HepG2 (cell line): ENCODE results near the gene LSM2. TPM values are rescaled to one million over a fixed set of nuclear protein-coding genes. Genes with fewer than 3 reads are reported as not detected.

Experiments
- ARNTL ChIP-seq: sonication (generic); formaldehyde crosslinking; IDR thresholded peaks from 2 replicates; pipeline ENCODE4 v1.4.0; 2020; ENCODE audit warnings: mild to moderate bottlenecking, missing genetic modification reagents
- CBFB ChIP-seq: sonication (generic); formaldehyde crosslinking; IDR thresholded peaks from 2 replicates; pipeline ENCODE4 v1.4.0; 2020; ENCODE audit warnings: missing genetic modification reagents
- DR1 ChIP-seq: sonication (generic); formaldehyde crosslinking; IDR thresholded peaks from 2 replicates; pipeline ENCODE4 v1.8.0; 2021; ENCODE audit warnings: mild to moderate bottlenecking, missing genetic modification reagents, inconsistent platforms
- ERF ChIP-seq: IDR thresholded peaks from 2 replicates; pipeline ENCODE4 v1.6.1; 2018; ENCODE audit warnings: missing biosample characterization, missing genetic modification reagents
- FIP1L1 ChIP-seq: fragments of 200-400 bp; formaldehyde crosslinking; IDR thresholded peaks from 2 replicates; pipeline ENCODE4 v1.6.1; 2018; ENCODE audit warnings: low read depth, mild to moderate bottlenecking, low read length, moderate library complexity, borderline replicate concordance; ENCODE audit not compliant: insufficient read depth
- HCFC1 ChIP-seq: fragments of 150-350 bp; IDR thresholded peaks from 2 replicates; pipeline ENCODE4 v1.6.1; 2014; ENCODE audit warnings: low read depth, low read length
- KLF13 ChIP-seq: sonication (generic); formaldehyde crosslinking; IDR thresholded peaks from 2 replicates; pipeline ENCODE4 v1.4.0; 2020; ENCODE audit warnings: mild to moderate bottlenecking, missing genetic modification reagents
- MIER2 ChIP-seq: IDR thresholded peaks from 2 replicates; pipeline ENCODE4 v1.6.1; 2016; ENCODE audit warnings: missing biosample characterization, missing genetic modification reagents
- NR2F1 ChIP-seq, 2 experiments: fragments of 450-650 bp in 1 of 2; formaldehyde crosslinking in 1 of 2; IDR thresholded peaks; 2 replicates each; pipeline versions ENCODE4 v1.5.0 to v1.6.1; 2016 to 2020; ENCODE audit warnings: mild to moderate bottlenecking in 1 of 2, missing compliant biosample characterization in 1 of 2, missing genetic modification reagents in 1 of 2, moderate library complexity in 1 of 2
- PAX8 ChIP-seq: sonication (generic); formaldehyde crosslinking; IDR thresholded peaks from 2 replicates; pipeline ENCODE4 v1.8.0; 2022; ENCODE audit warnings: mild to moderate bottlenecking, missing genetic modification reagents, borderline replicate concordance
- RBFOX2 ChIP-seq: fragments of 200-400 bp; formaldehyde crosslinking; IDR thresholded peaks from 2 replicates; pipeline ENCODE4 v1.6.1; 2017; ENCODE audit warnings: low read depth, mild to moderate bottlenecking, low read length
- SMAD3 ChIP-seq: sonication (generic); formaldehyde crosslinking; IDR thresholded peaks from 2 replicates; pipeline ENCODE4 v1.4.0; 2020; ENCODE audit warnings: missing genetic modification reagents
- SP2 ChIP-seq: sonication (generic); formaldehyde crosslinking; IDR thresholded peaks from 2 replicates; pipeline ENCODE4 v1.5.1; 2020; ENCODE audit warnings: mild to moderate bottlenecking, missing genetic modification reagents
- SP4 ChIP-seq: sonication (generic); formaldehyde crosslinking; IDR thresholded peaks from 2 replicates; pipeline ENCODE4 v1.8.1; 2023; ENCODE audit warnings: mild to moderate bottlenecking, missing genetic modification reagents
- TGIF2 ChIP-seq: IDR thresholded peaks from 2 replicates; pipeline ENCODE4 v1.6.1; 2016; ENCODE audit warnings: control low read depth, missing compliant biosample characterization
- ZNF180 ChIP-seq: sonication (generic); formaldehyde crosslinking; IDR thresholded peaks from 2 replicates; pipeline ENCODE4 v1.4.0; 2020; ENCODE audit warnings: low read depth, missing genetic modification reagents, borderline replicate concordance
- ZNF556 ChIP-seq: sonication (generic); formaldehyde crosslinking; IDR thresholded peaks from 2 replicates; pipeline ENCODE4 v1.4.0; 2020; ENCODE audit warnings: mild to moderate bottlenecking, missing genetic modification reagents, borderline replicate concordance
- ZNF629 ChIP-seq: sonication (generic); formaldehyde crosslinking; conservative IDR thresholded peaks from 2 replicates; pipeline ENCODE4 v1.5.0; 2020; ENCODE audit warnings: missing genetic modification reagents
- ZNF644 ChIP-seq: IDR thresholded peaks from 2 replicates; pipeline ENCODE4 v1.6.1; 2016; ENCODE audit warnings: low read depth
- ZSCAN20 ChIP-seq: sonication (generic); formaldehyde crosslinking; IDR thresholded peaks from 2 replicates; pipeline ENCODE4 v1.4.0; 2020; ENCODE audit warnings: missing genetic modification reagents, mild to moderate bottlenecking, borderline replicate concordance
- ZZZ3 ChIP-seq: sonication (generic); formaldehyde crosslinking; IDR thresholded peaks from 2 replicates; pipeline ENCODE4 v1.4.0; 2020; ENCODE audit warnings: missing genetic modification reagents, mild to moderate bottlenecking, borderline replicate concordance
- polyA plus RNA-seq, 8 experiments: library from polyadenylated mRNA; depleted of rRNA in 3 of 8; stranded (reverse) in 7 of 8; unstranded in 1 of 8; fragments of >200 nt; fragmentation: Illumina TruSeq in 4 of 8; extraction: Trizol in 4 of 8; gene quantifications; 2 replicates each; pipeline versions ENCODE4 v1.2.1 to v1.2.3, GENCODE V29; 2011 to 2016; ENCODE audit warnings: low read depth in 4 of 8, missing spikeins in 1 of 8, mixed read lengths in 1 of 8; ENCODE audit not compliant: insufficient read depth in 1 of 8
- total RNA-seq, 5 experiments: library from RNA; depleted of rRNA; stranded (reverse); fragments of >200 nt; fragmentation: Illumina TruSeq; extraction: Trizol; gene quantifications; 2 replicates each; pipeline ENCODE4 v1.2.3, GENCODE V29; 2016; ENCODE audit warnings: low read depth in 1 of 5
- TF ChIP-seq, protein P1 (sequence below): sonication (generic); formaldehyde crosslinking; IDR thresholded peaks from 2 replicates; pipeline ENCODE4 v1.4.0; 2020; ENCODE audit warnings: missing genetic modification reagents
- TF ChIP-seq, protein P2 (sequence below): sonication (generic); formaldehyde crosslinking; IDR thresholded peaks from 2 replicates; pipeline ENCODE4 v1.9.0; 2021; ENCODE audit warnings: missing genetic modification reagents, borderline replicate concordance
- TF ChIP-seq, protein P3 (sequence below): sonication (generic); formaldehyde crosslinking; IDR thresholded peaks from 2 replicates; pipeline ENCODE4 v1.9.0; 2021; ENCODE audit warnings: missing genetic modification reagents, borderline replicate concordance

The LSM2 gene
- total and polyA plus RNA-seq, 2 of the 13 experiments (the other 11 are each of a cell fraction or from before 2014, with no cell fraction given), result 69.4 to 90.5 TPM

DNA sequence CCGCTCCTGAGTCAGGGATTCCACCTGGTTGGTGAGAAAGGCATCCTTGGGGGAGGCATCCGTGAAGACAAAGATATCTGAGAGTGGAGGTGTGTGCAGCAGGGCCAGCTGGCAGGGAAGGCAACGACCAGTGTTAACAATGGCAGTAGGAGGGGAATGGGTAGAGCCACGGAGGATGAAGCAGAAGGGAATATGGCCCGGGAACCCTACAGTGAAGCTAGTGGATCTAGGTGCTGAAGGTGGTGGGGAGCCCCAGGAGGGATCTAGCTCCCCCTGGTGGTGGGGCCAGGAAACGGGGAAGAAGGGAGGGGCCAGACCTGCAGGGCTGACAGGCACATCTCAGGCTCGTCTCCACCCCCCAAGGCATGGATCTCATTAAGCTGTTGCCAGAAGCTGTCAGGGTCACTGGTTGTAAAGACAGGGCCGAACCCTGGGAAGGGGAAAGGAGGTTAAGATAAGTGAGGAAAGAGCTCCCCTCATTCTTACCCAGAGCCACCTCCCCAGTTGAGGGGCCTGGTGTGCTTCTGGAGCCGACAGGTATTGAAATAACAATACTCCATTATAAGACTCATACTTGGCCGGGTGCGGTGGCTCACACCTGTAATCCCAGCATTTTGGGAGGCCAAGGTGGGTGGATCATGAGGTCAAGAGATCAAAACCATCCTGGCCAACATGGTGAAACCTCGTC is 36.9 kb downstream of the LSM2 start (continued):
- TF ChIP-seq DR1 (CRISPR knock-in tag), result no peak
- no peak for TF ChIP-seq ZNF180 (CRISPR knock-in tag)
- TF ChIP-seq, protein P1, sequence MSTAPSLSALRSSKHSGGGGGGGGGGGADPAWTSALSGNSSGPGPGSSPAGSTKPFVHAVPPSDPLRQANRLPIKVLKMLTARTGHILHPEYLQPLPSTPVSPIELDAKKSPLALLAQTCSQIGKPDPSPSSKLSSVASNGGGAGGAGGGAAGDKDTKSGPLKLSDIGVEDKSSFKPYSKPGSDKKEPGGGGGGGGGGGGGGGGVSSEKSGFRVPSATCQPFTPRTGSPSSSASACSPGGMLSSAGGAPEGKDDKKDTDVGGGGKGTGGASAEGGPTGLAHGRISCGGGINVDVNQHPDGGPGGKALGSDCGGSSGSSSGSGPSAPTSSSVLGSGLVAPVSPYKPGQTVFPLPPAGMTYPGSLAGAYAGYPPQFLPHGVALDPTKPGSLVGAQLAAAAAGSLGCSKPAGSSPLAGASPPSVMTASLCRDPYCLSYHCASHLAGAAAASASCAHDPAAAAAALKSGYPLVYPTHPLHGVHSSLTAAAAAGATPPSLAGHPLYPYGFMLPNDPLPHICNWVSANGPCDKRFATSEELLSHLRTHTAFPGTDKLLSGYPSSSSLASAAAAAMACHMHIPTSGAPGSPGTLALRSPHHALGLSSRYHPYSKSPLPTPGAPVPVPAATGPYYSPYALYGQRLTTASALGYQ, result no peak
- TF ChIP-seq MIER2 (CRISPR knock-in tag), result peak; percentile 61; the same call in 1 of the 2 replicates
- TF ChIP-seq SP4 (CRISPR knock-in tag), result peak; percentile 38; the same call in 1 of the 2 replicates
- TF ChIP-seq ZNF644 (CRISPR knock-in tag), result peak; percentile 53; the same call in 1 of the 2 replicates
- TF ChIP-seq, protein P2, sequence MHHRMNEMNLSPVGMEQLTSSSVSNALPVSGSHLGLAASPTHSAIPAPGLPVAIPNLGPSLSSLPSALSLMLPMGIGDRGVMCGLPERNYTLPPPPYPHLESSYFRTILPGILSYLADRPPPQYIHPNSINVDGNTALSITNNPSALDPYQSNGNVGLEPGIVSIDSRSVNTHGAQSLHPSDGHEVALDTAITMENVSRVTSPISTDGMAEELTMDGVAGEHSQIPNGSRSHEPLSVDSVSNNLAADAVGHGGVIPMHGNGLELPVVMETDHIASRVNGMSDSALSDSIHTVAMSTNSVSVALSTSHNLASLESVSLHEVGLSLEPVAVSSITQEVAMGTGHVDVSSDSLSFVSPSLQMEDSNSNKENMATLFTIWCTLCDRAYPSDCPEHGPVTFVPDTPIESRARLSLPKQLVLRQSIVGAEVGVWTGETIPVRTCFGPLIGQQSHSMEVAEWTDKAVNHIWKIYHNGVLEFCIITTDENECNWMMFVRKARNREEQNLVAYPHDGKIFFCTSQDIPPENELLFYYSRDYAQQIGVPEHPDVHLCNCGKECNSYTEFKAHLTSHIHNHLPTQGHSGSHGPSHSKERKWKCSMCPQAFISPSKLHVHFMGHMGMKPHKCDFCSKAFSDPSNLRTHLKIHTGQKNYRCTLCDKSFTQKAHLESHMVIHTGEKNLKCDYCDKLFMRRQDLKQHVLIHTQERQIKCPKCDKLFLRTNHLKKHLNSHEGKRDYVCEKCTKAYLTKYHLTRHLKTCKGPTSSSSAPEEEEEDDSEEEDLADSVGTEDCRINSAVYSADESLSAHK (CRISPR knock-in tag), result no peak
- TF ChIP-seq ZNF629 (CRISPR knock-in tag), result no peak
- 0 out of 2 replicates have a peak, but pooled peaks have one; percentile 12 for TF ChIP-seq HCFC1
- TF ChIP-seq ZSCAN20 (CRISPR knock-in tag), result no peak
- no peak for TF ChIP-seq CBFB (CRISPR knock-in tag)
- no peak for TF ChIP-seq ZZZ3 (CRISPR knock-in tag)
- TF ChIP-seq PAX8, result no peak
- TF ChIP-seq SP2, result no peak
- TF ChIP-seq, protein P3, sequence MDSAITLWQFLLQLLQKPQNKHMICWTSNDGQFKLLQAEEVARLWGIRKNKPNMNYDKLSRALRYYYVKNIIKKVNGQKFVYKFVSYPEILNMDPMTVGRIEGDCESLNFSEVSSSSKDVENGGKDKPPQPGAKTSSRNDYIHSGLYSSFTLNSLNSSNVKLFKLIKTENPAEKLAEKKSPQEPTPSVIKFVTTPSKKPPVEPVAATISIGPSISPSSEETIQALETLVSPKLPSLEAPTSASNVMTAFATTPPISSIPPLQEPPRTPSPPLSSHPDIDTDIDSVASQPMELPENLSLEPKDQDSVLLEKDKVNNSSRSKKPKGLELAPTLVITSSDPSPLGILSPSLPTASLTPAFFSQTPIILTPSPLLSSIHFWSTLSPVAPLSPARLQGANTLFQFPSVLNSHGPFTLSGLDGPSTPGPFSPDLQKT, result no peak
- TF ChIP-seq KLF13 (CRISPR knock-in tag), result no peak
- TF ChIP-seq SMAD3, result 0 out of 2 replicates have a peak, but pooled peaks have one; percentile 26
- TF ChIP-seq TGIF2, result 0 out of 2 replicates have a peak, but pooled peaks have one; percentile 57
- no peak for TF ChIP-seq RBFOX2
- no peak for TF ChIP-seq NR2F1 (CRISPR knock-in tag; IDR thresholded peaks at IDR 0.05)
- TF ChIP-seq FIP1L1, result no peak
- no peak for TF ChIP-seq ZNF556 (CRISPR knock-in tag)
- TF ChIP-seq ERF (CRISPR knock-in tag), result peak; percentile 88
- TF ChIP-seq ARNTL (CRISPR knock-in tag), result no peak
